Neuronal stem cell (in vitro differentiated cells): ENCODE results near the gene GMPS.

Experiments
- DNase-seq: peaks from one replicate; pipeline ENCODE4 v3.0.0-alpha.2; 2013; ENCODE audit warnings: low spot score
- H2AFZ ChIP-seq: one replicate; pipeline ENCODE4 v1.6.1; 2013; ENCODE audit warnings: mild to moderate bottlenecking, low read length, inconsistent platforms
- H2AK5ac ChIP-seq: 2 replicates; pipeline ENCODE4 v1.6.1; 2013; ENCODE audit warnings: low read depth, mild to moderate bottlenecking, inconsistent platforms, low read length, moderate library complexity, mixed read lengths
- H2BK120ac ChIP-seq: 2 replicates; pipeline ENCODE4 v1.6.1; 2013; ENCODE audit warnings: low read depth, mild to moderate bottlenecking, inconsistent platforms, low read length, moderate library complexity, mixed read lengths
- H2BK12ac ChIP-seq: one replicate; pipeline ENCODE4 v1.6.1; 2013; ENCODE audit warnings: low read length, inconsistent platforms
- H2BK15ac ChIP-seq: 2 replicates; pipeline ENCODE4 v1.6.1; 2013; ENCODE audit warnings: mild to moderate bottlenecking, low read length, inconsistent platforms, mixed read lengths
- H2BK5ac ChIP-seq: one replicate; pipeline ENCODE4 v1.6.1; 2013; ENCODE audit warnings: inconsistent platforms, mild to moderate bottlenecking, low read length, moderate library complexity
- H3K14ac ChIP-seq: one replicate; pipeline ENCODE4 v1.6.1; 2013; ENCODE audit warnings: low read length, inconsistent platforms
- H3K18ac ChIP-seq: 2 replicates; pipeline ENCODE4 v1.6.1; 2013; ENCODE audit warnings: low read length, inconsistent platforms
- H3K23ac ChIP-seq: 2 replicates; pipeline ENCODE4 v1.6.1; 2013; ENCODE audit warnings: low read depth, mild to moderate bottlenecking, mixed read lengths, low read length, inconsistent platforms; ENCODE audit not compliant: poor library complexity
- H3K27ac ChIP-seq: replicated peaks from 3 replicates; pipeline ENCODE4 v1.5.1; 2013; ENCODE audit warnings: low read length, inconsistent platforms
- H3K27me3 ChIP-seq, 3 experiments: 2 replicates each; pipeline ENCODE4 v1.6.1; 2013; ENCODE audit warnings: low read length in 3 of 3, mild to moderate bottlenecking in 2 of 3, inconsistent platforms in 1 of 3, low read depth in 1 of 3, mixed read lengths in 1 of 3, moderate library complexity in 1 of 3; ENCODE audit not compliant: control insufficient read depth in 3 of 3, insufficient read depth in 3 of 3
- H3K36me3 ChIP-seq, 2 donors: replicated peaks in 1 of 2; 2 replicates each; pipeline ENCODE4 v1.6.1; 2013; ENCODE audit warnings: low read length in 2 of 2; ENCODE audit not compliant: control insufficient read depth in 2 of 2, insufficient read depth in 2 of 2
- H3K4ac ChIP-seq: 2 replicates; pipeline ENCODE4 v1.6.1; 2013; ENCODE audit warnings: inconsistent platforms, mild to moderate bottlenecking, low read length, moderate library complexity
- H3K4me1 ChIP-seq, 2 donors: 1 replicate in 1 of 2; 2 replicates in 1 of 2; pipeline ENCODE4 v1.6.1; 2013; ENCODE audit warnings: low read length in 2 of 2, low read depth in 1 of 2; ENCODE audit not compliant: control insufficient read depth in 2 of 2, insufficient read depth in 1 of 2
- H3K4me2 ChIP-seq: one replicate; pipeline ENCODE4 v1.6.1; 2013; ENCODE audit warnings: mild to moderate bottlenecking, low read length, inconsistent platforms; ENCODE audit not compliant: insufficient read depth, poor library complexity, severe bottlenecking
- H3K4me3 ChIP-seq, 2 donors: 2 replicates each; pipeline ENCODE4 v1.5.1; 2013; ENCODE audit warnings: low read length in 2 of 2, mild to moderate bottlenecking in 2 of 2, inconsistent platforms in 1 of 2, moderate library complexity in 1 of 2
- H3K79me1 ChIP-seq: one replicate; pipeline ENCODE4 v1.6.1; 2013; ENCODE audit warnings: low read depth, mild to moderate bottlenecking, inconsistent platforms, low read length, moderate library complexity
- H3K9ac ChIP-seq: one replicate; pipeline ENCODE4 v1.6.1; 2013; ENCODE audit warnings: mild to moderate bottlenecking, low read depth, low read length, inconsistent platforms; ENCODE audit not compliant: poor library complexity
- H3K9me3 ChIP-seq, 2 donors: replicated peaks in 1 of 2; 2 replicates each; pipeline versions ENCODE3 to v1.6.1; 2013; ENCODE audit warnings: low read length in 2 of 2, mild to moderate bottlenecking in 2 of 2, inconsistent platforms in 1 of 2, low read depth in 1 of 2, mixed read lengths in 1 of 2, moderate library complexity in 1 of 2; ENCODE audit not compliant: control insufficient read depth in 2 of 2, insufficient read depth in 1 of 2
- H4K8ac ChIP-seq: one replicate; pipeline ENCODE4 v1.6.1; 2013; ENCODE audit warnings: low read depth, mild to moderate bottlenecking, inconsistent platforms, low read length, moderate library complexity
- H4K91ac ChIP-seq: one replicate; pipeline ENCODE4 v1.6.1; 2013; ENCODE audit warnings: low read length, low read depth, mild to moderate bottlenecking, inconsistent platforms; ENCODE audit not compliant: poor library complexity
- whole genome bisulfite sequencing, 2 donors: extraction: QIAGEN DNeasy Blood & Tissue Kit; methylation state at CpG; one replicate each; pipeline ENCODE4 v1.1.7; 2013; ENCODE audit warnings: missing lambda C conversion rate in 2 of 2, mixed read lengths in 1 of 2; ENCODE audit not compliant: insufficient read length in 2 of 2, insufficient replicate concordance in 1 of 2; ENCODE audit errors: extremely low coverage in 2 of 2; 5-methylcytosine and 5-hydroxymethylcytosine counted together

GMPS gene

GRCh38 chr3:155895379-155895900 lies 25.0 kb downstream of the GMPS start:
- Histone ChIP-seq H4K91ac (no peak overlapping the region), H3K27me3 (no peaks in the 10 kb centered on the region), H3K4me1 (no peaks in the 10 kb centered on the region), H3K27ac (no peak overlapping the region), H2BK5ac (no peak overlapping the region), H3K4me3 (no peak overlapping the region), H2AFZ (no peak overlapping the region), H2AK5ac (no peak overlapping the region), H3K23ac (no peak overlapping the region), H2BK12ac (no peak overlapping the region), H3K9ac (no peak overlapping the region), H3K79me1 (peaks cover 1% of the 10 kb centered on the region), H3K36me3 (peaks cover 14 to 94% of the 10 kb centered on the region in 2 donors), H2BK15ac (no peak overlapping the region), H3K4ac (no peak overlapping the region), H3K9me3 (peaks cover 0 to 6% of the 10 kb centered on the region in 2 donors), H3K4me2 (no peak overlapping the region), H4K8ac (no peak overlapping the region), H2BK120ac (no peak overlapping the region), H3K18ac (no peak overlapping the region), H3K14ac (no peak overlapping the region)
- DNase-seq = no peak
- WGBS, 2 donors = no CpG with 5 or more reads among the region's 7 CpGs

- no peak overlapping the region for H4K91ac ChIP-seq
- H2BK5ac ChIP-seq = no peak overlapping the region
- no peak overlapping the region for H3K23ac ChIP-seq
- peaks cover 3 to 100% of the 10 kb centered on the region in 2 donors for H3K36me3 ChIP-seq
- no peak overlapping the region for H3K4ac ChIP-seq
- no peak overlapping the region for H2AFZ ChIP-seq
- no peak overlapping the region for H2AK5ac ChIP-seq
- no peak for DNase-seq
- no peak overlapping the region for H2BK15ac ChIP-seq
- no CpG with 5 or more reads among the region's 1 CpG for WGBS, 2 donors
- no peak overlapping the region for H3K4me2 ChIP-seq
- no peak overlapping the region for H3K18ac ChIP-seq
- no peak overlapping the region for H3K9ac ChIP-seq
- no peak overlapping the region for H3K14ac ChIP-seq
- H3K4me3 ChIP-seq = no peak overlapping the region
- no peaks in the 10 kb centered on the region for H3K79me1 ChIP-seq
- H3K9me3 ChIP-seq = no peaks in the 10 kb centered on the region
- H2BK12ac ChIP-seq = no peak overlapping the region
- H3K4me1 ChIP-seq = no peaks in the 10 kb centered on the region
- H2BK120ac ChIP-seq = no peak overlapping the region
- H3K27ac ChIP-seq = no peak overlapping the region
- H4K8ac ChIP-seq = no peak overlapping the region
- H3K27me3 ChIP-seq = no peaks in the 10 kb centered on the region
These were observed 36.5 kb downstream of the GMPS start for GRCh38 chr3:155906900-155907299.

- no peak overlapping the region for H2BK5ac ChIP-seq
These were observed 37.6 kb downstream of the GMPS start for GRCh38 chr3:155908086-155908485.

GRCh38 chr3:155908605-155909004 lies 38.2 kb downstream of the GMPS start:
- no peaks in the 10 kb centered on the region for H3K79me1 ChIP-seq
- no peak overlapping the region for H2BK120ac ChIP-seq
- peaks cover 3 to 100% of the 10 kb centered on the region in 2 donors for H3K36me3 ChIP-seq
- no peak overlapping the region for H4K91ac ChIP-seq
- no peaks in the 10 kb centered on the region for H3K4me1 ChIP-seq
- H3K27me3 ChIP-seq = no peaks in the 10 kb centered on the region
- no peak for DNase-seq
- H3K4me2 ChIP-seq = no peak overlapping the region
- no peak overlapping the region for H4K8ac ChIP-seq
- no peak overlapping the region for H2BK5ac ChIP-seq
- H3K4me3 ChIP-seq = no peak overlapping the region
- H3K27ac ChIP-seq = no peak overlapping the region
- H3K9me3 ChIP-seq = no peaks in the 10 kb centered on the region
- no peak overlapping the region for H3K9ac ChIP-seq
- no peak overlapping the region for H2AK5ac ChIP-seq
- H3K18ac ChIP-seq = no peak overlapping the region
- H2BK15ac ChIP-seq = no peak overlapping the region
- H3K23ac ChIP-seq = no peak overlapping the region
- no peak overlapping the region for H2AFZ ChIP-seq
- H3K4ac ChIP-seq = no peak overlapping the region
- H2BK12ac ChIP-seq = no peak overlapping the region
- no peak overlapping the region for H3K14ac ChIP-seq

More at GRCh38 chr3:155908086-155908485, 37.6 kb downstream of the GMPS start:
- no peaks in the 10 kb centered on the region for H3K79me1 ChIP-seq
- H2BK12ac ChIP-seq = no peak overlapping the region
- no peak overlapping the region for H3K9ac ChIP-seq
- DNase-seq = no peak
- no peak overlapping the region for H3K4me3 ChIP-seq
- peaks cover 3 to 100% of the 10 kb centered on the region in 2 donors for H3K36me3 ChIP-seq
- no peaks in the 10 kb centered on the region for H3K4me1 ChIP-seq
- H2AFZ ChIP-seq = no peak overlapping the region
- no peaks in the 10 kb centered on the region for H3K27me3 ChIP-seq
- H3K4ac ChIP-seq = no peak overlapping the region
- no peak overlapping the region for H3K4me2 ChIP-seq
- H3K27ac ChIP-seq = no peak overlapping the region
- no peak overlapping the region for H2AK5ac ChIP-seq
- H3K9me3 ChIP-seq = no peaks in the 10 kb centered on the region
- no peak overlapping the region for H3K18ac ChIP-seq
- no peak overlapping the region for H4K8ac ChIP-seq
- no peak overlapping the region for H4K91ac ChIP-seq
- no peak overlapping the region for H3K23ac ChIP-seq
- WGBS, 2 donors = no CpG with 5 or more reads among the region's 4 CpGs
- no peak overlapping the region for H2BK15ac ChIP-seq
- no peak overlapping the region for H2BK120ac ChIP-seq
- no peak overlapping the region for H3K14ac ChIP-seq
